Left forelimb (tissue), 1 donor: ENCODE results near the gene TAF9.
"Not testable (repeated sequence)": the region's sequence is repeated elsewhere in the genome, so short reads cannot be mapped to it uniquely, and the experiment has no call there.

Source experiments
- DNase-seq: peaks from one replicate; pipeline ENCODE4 v3.0.0-alpha.2; 2018; ENCODE audit warnings: low spot score

The TAF9 gene

GRCh38 chr5:69369340-69370121 lies at the start of gene TAF9, which contains the start of the genes AK6 and RAD17:
TSS of gene TAF9 (minus strand) at chr5:69369520. CDS start at chr5:69365737, 3,783 bp downstream.
TSS of gene AK6 (minus strand) at chr5:69369520. CDS start at chr5:69369490, 30 bp downstream.
TSS of gene RAD17 (plus strand) at chr5:69369818. CDS start at chr5:69372209, 2,391 bp downstream.
- DNase-seq: peak; percentile 98

- DNase-seq: no peak
Measured at GRCh38 chr5:69418554-69418953, 49.2 kb upstream of the TAF9 start.

- no peak for DNase-seq
Measured at GRCh38 chr5:69416699-69417098, 47.4 kb upstream of the TAF9 start.

- DNase-seq: no peak
Measured at GRCh38 chr5:69416180-69416579, 46.9 kb upstream of the TAF9 start.

- DNase-seq: no peak
Measured at GRCh38 chr5:69415584-69415958, 46.3 kb upstream of the TAF9 start.

GRCh38 chr5:69414885-69415583 lies 45.7 kb upstream of the TAF9 start, which contains the start of gene MARVELD2:
TSS of gene MARVELD2 (plus strand) at chr5:69415116. CDS start at chr5:69419386, 4,270 bp downstream.
- DNase-seq: peak; percentile 69

GRCh38 chr5:69404659-69405330 lies 35.5 kb upstream of the TAF9 start:
- no peak for DNase-seq

- DNase-seq: no peak
Measured at GRCh38 chr5:69378376-69378775, 9.1 kb upstream of the TAF9 start.

- no peak for DNase-seq
Measured at GRCh38 chr5:69374911-69375446, 5.7 kb upstream of the TAF9 start.

GRCh38 chr5:69372394-69372793 lies 3.1 kb upstream of the TAF9 start:
- no peak for DNase-seq

GRCh38 chr5:69370335-69370734 lies 1.0 kb upstream of the TAF9 start:
- not testable (repeated sequence) for DNase-seq

GRCh38 chr5:69368458-69369339 lies 621 bp downstream of the TAF9 start:
- DNase-seq: no peak

- no peak for DNase-seq
Measured at GRCh38 chr5:69367697-69368279, 1.5 kb downstream of the TAF9 start.

- no peak for DNase-seq
Measured at GRCh38 chr5:69364850-69365249, 4.5 kb downstream of the TAF9 start.

GRCh38 chr5:69364414-69364813 lies 4.9 kb downstream of the TAF9 start:
- DNase-seq: no peak

GRCh38 chr5:69360442-69360841 lies 8.9 kb downstream of the TAF9 start:
- no peak for DNase-seq

- no peak for DNase-seq
Measured at GRCh38 chr5:69359699-69360098, 9.6 kb downstream of the TAF9 start.

- DNase-seq: no peak
Measured at GRCh38 chr5:69350664-69351063, 18.7 kb downstream of the TAF9 start.

GRCh38 chr5:69343083-69343482 lies 26.2 kb downstream of the TAF9 start:
- DNase-seq: no peak

- DNase-seq: no peak
Measured at GRCh38 chr5:69341520-69342161, 27.7 kb downstream of the TAF9 start.
